Measurements from ENCODE around the gene MAP3K12. TPM values are rescaled to one million over a fixed set of nuclear protein-coding genes. Genes with fewer than 3 reads are reported as not detected.

The MAP3K12 gene
- total and polyA plus RNA-seq, 10 of the 15 experiments (the other 5 are each of a cell fraction or from before 2014, with no cell fraction given) = 0.45 to 14.9 (median 6.9) TPM

GRCh38 chr12:53492830-53493609 is 6.2 kb downstream of the MAP3K12 start (continued):
- no peak for TF ChIP-seq ZSCAN29 (IDR thresholded peaks at IDR 0.05)
- no peak for TF ChIP-seq GATAD2B (conservative IDR thresholded peaks at IDR 0.05; ENCODE audit: low read depth)
- no peak for TF ChIP-seq BRCA1 (IDR thresholded peaks at IDR 0.05; ENCODE audit: low read depth, low read length)
- TF ChIP-seq SMAD1 (IDR thresholded peaks at IDR 0.05; ENCODE audit: low read depth, partially characterized antibody) = peak; percentile 62
- TF ChIP-seq MEF2A (IDR thresholded peaks at IDR 0.05; ENCODE audit: insufficient read depth, low read depth, low read length) = peak; percentile 83
- TF ChIP-seq SP1 (IDR thresholded peaks at IDR 0.05; ENCODE audit: low read depth, low read length) = peak; percentile 50
- no peak for TF ChIP-seq ATF2 (IDR thresholded peaks at IDR 0.05; ENCODE audit: low read length)
- peak; percentile 94 for TF ChIP-seq USF1 (IDR thresholded peaks at IDR 0.05; ENCODE audit: borderline replicate concordance, extremely low read length, insufficient read depth, low read depth, low read length)
- TF ChIP-seq, protein P1, sequence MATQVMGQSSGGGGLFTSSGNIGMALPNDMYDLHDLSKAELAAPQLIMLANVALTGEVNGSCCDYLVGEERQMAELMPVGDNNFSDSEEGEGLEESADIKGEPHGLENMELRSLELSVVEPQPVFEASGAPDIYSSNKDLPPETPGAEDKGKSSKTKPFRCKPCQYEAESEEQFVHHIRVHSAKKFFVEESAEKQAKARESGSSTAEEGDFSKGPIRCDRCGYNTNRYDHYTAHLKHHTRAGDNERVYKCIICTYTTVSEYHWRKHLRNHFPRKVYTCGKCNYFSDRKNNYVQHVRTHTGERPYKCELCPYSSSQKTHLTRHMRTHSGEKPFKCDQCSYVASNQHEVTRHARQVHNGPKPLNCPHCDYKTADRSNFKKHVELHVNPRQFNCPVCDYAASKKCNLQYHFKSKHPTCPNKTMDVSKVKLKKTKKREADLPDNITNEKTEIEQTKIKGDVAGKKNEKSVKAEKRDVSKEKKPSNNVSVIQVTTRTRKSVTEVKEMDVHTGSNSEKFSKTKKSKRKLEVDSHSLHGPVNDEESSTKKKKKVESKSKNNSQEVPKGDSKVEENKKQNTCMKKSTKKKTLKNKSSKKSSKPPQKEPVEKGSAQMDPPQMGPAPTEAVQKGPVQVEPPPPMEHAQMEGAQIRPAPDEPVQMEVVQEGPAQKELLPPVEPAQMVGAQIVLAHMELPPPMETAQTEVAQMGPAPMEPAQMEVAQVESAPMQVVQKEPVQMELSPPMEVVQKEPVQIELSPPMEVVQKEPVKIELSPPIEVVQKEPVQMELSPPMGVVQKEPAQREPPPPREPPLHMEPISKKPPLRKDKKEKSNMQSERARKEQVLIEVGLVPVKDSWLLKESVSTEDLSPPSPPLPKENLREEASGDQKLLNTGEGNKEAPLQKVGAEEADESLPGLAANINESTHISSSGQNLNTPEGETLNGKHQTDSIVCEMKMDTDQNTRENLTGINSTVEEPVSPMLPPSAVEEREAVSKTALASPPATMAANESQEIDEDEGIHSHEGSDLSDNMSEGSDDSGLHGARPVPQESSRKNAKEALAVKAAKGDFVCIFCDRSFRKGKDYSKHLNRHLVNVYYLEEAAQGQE (IDR thresholded peaks at IDR 0.05; ENCODE audit: low read depth, low read length) = no peak
- TF ChIP-seq TCF3 (IDR thresholded peaks at IDR 0.05; ENCODE audit: borderline replicate concordance, insufficient read depth, low read depth, low read length) = 0 out of 2 replicates have a peak, but pooled peaks have one; percentile 56
- no peak for TF ChIP-seq JUNB (IDR thresholded peaks at IDR 0.05)
- no peak for TF ChIP-seq ZNF274 (IDR thresholded peaks at IDR 0.05; ENCODE audit: insufficient read depth, insufficient read length)
- TF ChIP-seq SIN3A (IDR thresholded peaks at IDR 0.05; ENCODE audit: low read depth, low read length) = peak; percentile 70; the same call in 1 of the 2 replicates
- no peak for TF ChIP-seq LARP7 (IDR thresholded peaks at IDR 0.05)
- TF ChIP-seq BCL11A (IDR thresholded peaks at IDR 0.05; ENCODE audit: low read depth, low read length) = no peak
- TF ChIP-seq, protein P2, sequence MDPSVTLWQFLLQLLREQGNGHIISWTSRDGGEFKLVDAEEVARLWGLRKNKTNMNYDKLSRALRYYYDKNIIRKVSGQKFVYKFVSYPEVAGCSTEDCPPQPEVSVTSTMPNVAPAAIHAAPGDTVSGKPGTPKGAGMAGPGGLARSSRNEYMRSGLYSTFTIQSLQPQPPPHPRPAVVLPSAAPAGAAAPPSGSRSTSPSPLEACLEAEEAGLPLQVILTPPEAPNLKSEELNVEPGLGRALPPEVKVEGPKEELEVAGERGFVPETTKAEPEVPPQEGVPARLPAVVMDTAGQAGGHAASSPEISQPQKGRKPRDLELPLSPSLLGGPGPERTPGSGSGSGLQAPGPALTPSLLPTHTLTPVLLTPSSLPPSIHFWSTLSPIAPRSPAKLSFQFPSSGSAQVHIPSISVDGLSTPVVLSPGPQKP (IDR thresholded peaks at IDR 0.05; ENCODE audit: low read depth, low read length) = no peak
- TF ChIP-seq CBFB (IDR thresholded peaks at IDR 0.05; ENCODE audit: low read depth) = no peak
- no peak for TF ChIP-seq CEBPB (IDR thresholded peaks at IDR 0.05; ENCODE audit: borderline replicate concordance in 1 of 2, low read depth in 2 of 2, low read length in 2 of 2)
- peak; percentile 92 for TF ChIP-seq MAX (IDR thresholded peaks at IDR 0.05; ENCODE audit: low read depth, low read length)
- peak; percentile 47; the same call in 1 of the 2 replicates for TF ChIP-seq IKZF1 (conservative IDR thresholded peaks at IDR 0.05)
- no peak for TF ChIP-seq DPF2 (IDR thresholded peaks at IDR 0.05)
- TF ChIP-seq HDGF (IDR thresholded peaks at IDR 0.05) = peak; percentile 71
- TF ChIP-seq ESRRA (IDR thresholded peaks at IDR 0.05; ENCODE audit: low read length) = no peak
- TF ChIP-seq SMAD5 (IDR thresholded peaks at IDR 0.05; ENCODE audit: low read depth) = 0 out of 2 replicates have a peak, but pooled peaks have one; percentile 37
- peak; percentile 92 to 96 for TF ChIP-seq BHLHE40 (IDR thresholded peaks at IDR 0.05; ENCODE audit: borderline replicate concordance in 1 of 2, low read depth in 2 of 2, low read length in 1 of 2)
